ENCODE measurements around the gene CPB2.

Gene CPB2

GRCh38 chr13:46010148-46010547 is 94.7 kb downstream of the CPB2 start:
- H3K4me3 ChIP-seq = no peak overlapping the region
- no peak overlapping the region for H3K4me2 ChIP-seq
- H3K27ac ChIP-seq = no peak overlapping the region
- H3K9ac ChIP-seq = no peak overlapping the region
- no peaks in the 10 kb centered on the region for H3K9me3 ChIP-seq (replicated peaks in 1 of 11)
- TF ChIP-seq Cebpa-rat (IDR thresholded peaks at IDR 0.05) = no peak
- peaks cover 0 to 5% (median 0%) of the 10 kb centered on the region in 10 experiments; a peak in 2 of 20 replicates for H3K4me1 ChIP-seq
- no peaks in the 10 kb centered on the region for H3K27me3 ChIP-seq
- H3K36me3 ChIP-seq = peaks cover 39 to 89% (median 70%) of the 10 kb centered on the region in 11 experiments
- peaks cover 0 to 12% (median 0%) of the 10 kb centered on the region in 11 experiments; a peak in 1 of 22 replicates for H4K20me1 ChIP-seq

DNA sequence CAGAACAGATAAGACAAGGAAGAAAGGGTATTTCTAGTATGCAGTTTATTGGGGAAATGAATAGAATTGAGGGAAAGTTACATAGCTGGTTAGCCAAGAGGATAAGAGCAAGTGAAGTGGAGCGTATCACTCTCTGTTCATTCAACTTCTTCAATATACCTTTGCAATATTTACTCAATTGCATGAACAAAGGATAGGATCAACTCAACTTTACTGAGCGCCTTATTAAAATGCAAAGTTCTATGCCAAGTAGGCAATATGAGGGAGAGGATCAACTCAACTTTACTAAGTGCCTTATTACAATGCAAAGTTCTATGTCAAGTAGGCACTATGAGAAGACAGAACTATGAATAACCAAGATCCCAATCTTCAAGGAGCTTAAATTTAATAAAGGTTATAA is 96.2 kb downstream of the CPB2 start:
- Histone ChIP-seq H3K9me3 (replicated peaks in 1 of 11) (no peaks in the 10 kb centered on the region), H3K4me3 (no peak overlapping the region)

DNA sequence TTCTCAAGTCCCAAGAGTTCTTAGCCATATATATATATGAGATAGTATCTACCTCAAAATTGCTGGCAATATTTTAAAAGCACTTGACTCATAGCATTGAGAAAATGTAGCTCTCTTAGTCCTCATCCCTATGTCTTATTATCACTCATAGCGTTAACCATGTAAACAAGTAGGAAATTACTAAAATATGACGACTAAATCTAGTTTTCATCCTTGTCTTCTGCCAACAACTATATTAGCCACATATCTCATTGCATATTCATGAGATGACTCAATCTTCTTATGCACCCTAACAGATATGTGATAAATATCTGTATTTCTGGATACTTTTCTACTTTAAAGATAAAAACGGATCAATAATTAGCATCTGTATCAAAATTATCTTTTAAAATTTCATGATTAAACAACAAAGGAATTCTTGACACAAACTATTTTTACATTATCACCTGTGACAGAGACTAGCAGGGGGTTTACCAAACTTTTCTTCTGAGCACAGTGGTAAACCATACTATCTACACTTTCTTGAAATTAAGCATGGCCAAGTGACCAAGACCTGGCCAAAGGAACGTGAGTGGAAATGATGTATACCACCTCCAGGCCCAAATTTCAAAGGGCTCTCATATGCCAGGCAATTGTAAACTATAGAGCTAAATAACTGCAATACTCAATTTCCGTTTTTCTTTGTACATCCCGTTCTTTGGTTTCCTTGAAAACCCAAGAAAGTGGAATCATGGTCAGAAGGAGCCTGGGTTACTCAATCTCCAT is 98.0 kb downstream of the CPB2 start:
- H3K36me3 ChIP-seq = peaks cover 56 to 97% (median 83%) of the 10 kb centered on the region in 11 experiments
- H3K4me1 ChIP-seq = peaks cover 0 to 4% (median 0%) of the 10 kb centered on the region in 10 experiments; a peak in 1 of 20 replicates

More for the DNA sequence above, 96.2 kb downstream of the CPB2 start:
- Histone ChIP-seq H3K4me2 (no peak overlapping the region), H3K9ac (no peak overlapping the region), H3K27ac (no peak overlapping the region), H3K4me1 (peaks cover 0 to 4% (median 0%) of the 10 kb centered on the region in 10 experiments; a peak in 1 of 20 replicates), H3K36me3 (peaks cover 43 to 94% (median 80%) of the 10 kb centered on the region in 11 experiments), H4K20me1 (peaks cover 0 to 12% (median 0%) of the 10 kb centered on the region in 11 experiments; a peak in 1 of 22 replicates), H3K27me3 (no peaks in the 10 kb centered on the region)
- TF ChIP-seq Cebpa-rat (IDR thresholded peaks at IDR 0.05) = no peak

DNA sequence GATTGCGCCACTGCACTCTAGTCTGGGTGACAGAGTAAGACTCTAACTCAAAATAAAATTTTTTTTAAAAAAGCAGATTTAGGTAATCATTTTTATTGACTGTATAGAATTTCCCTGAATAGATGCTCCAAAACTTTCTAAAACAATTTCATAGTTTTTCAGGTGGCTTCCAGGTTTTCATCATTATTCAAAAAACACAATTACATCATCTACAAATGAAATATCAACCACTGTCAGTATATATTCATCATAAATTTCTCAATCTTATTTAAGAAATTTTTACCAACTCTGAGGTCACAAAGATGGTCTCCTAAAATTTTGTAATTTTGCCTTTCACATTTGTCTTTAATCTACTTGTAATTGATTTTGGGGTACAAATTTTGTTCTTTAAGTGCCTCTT is 100.3 kb downstream of the CPB2 start:
- Histone ChIP-seq H3K4me2 (no peak overlapping the region), H3K27me3 (no peaks in the 10 kb centered on the region), H4K20me1 (no peaks in the 10 kb centered on the region), H3K4me1 (peaks cover 0 to 4% (median 0%) of the 10 kb centered on the region in 10 experiments; a peak in 1 of 20 replicates), H3K9ac (no peak overlapping the region), H3K4me3 (no peak overlapping the region), H3K27ac (no peak overlapping the region), H3K36me3 (peaks cover 70 to 97% (median 90%) of the 10 kb centered on the region in 11 experiments), H3K9me3 (replicated peaks in 1 of 11) (no peaks in the 10 kb centered on the region)
- TF ChIP-seq Cebpa-rat (IDR thresholded peaks at IDR 0.05) = no peak

More for the DNA sequence above, 98.0 kb downstream of the CPB2 start:
- Histone ChIP-seq H3K9me3 (replicated peaks in 1 of 11) (no peaks in the 10 kb centered on the region), H3K4me2 (no peak overlapping the region), H4K20me1 (no peaks in the 10 kb centered on the region), H3K9ac (no peak overlapping the region), H3K27me3 (no peaks in the 10 kb centered on the region), H3K4me3 (no peak overlapping the region), H3K27ac (no peak overlapping the region)
- TF ChIP-seq Cebpa-rat (IDR thresholded peaks at IDR 0.05) = no peak

Measured in BLaER1 treated with 17β-estradiol and CSF1 and Interleukin-3, amounts not matched to agents 10 nM and 100 nM (cell line).